ENCODE results near the gene GABARAP. TPM values are rescaled to one million over a fixed set of nuclear protein-coding genes. Genes with fewer than 3 reads are reported as not detected.
A peak's percentile ranks its signal among the peaks of the same experiment; 100 is the strongest.

The GABARAP gene
- total and polyA plus RNA-seq, 2 of the 8 experiments (the other 6 are each of a cell fraction or from before 2014, with no cell fraction given) = 252 to 581 TPM

DNA sequence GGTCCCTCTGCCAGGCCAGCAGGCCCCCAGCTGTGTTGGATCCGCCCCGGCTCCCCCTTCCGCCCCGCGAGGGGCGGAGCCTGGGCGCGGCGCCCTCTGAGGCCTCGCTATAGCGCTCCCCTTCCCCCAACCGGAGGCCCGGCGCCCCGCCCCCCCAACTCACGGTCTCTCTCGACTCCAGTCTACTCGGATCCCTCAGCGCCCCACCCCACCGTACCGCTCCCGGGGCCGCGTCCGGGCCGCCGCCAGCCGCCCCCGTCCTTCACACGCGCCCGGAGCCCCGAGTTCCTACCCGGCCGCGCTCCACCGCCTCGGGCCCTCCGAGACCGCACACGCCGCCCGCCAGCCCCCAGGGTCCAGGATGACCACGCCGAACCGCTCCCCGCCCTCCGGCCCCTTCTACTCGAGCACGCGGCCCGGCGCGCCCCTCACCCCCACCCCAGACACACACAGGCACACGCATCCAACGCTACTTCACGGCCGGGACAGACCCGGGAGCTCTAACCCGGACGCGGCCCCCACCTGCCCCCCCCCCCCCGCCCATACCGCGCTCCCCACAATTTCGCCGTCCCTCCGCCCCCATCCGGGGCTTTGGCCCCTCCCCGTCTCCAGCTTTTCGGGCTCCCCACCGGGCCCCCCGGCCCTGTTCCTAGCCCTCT lies 4.4 kb downstream of the GABARAP start (continued):
- no peak for TF ChIP-seq CEBPB (IDR thresholded peaks at IDR 0.05; ENCODE audit: low read depth, low read length)
- TF ChIP-seq SP4 (IDR thresholded peaks at IDR 0.05; ENCODE audit: low read length) = 0 out of 2 replicates have a peak, but pooled peaks have one; percentile 51
- TF ChIP-seq TCF12 (IDR thresholded peaks at IDR 0.05; ENCODE audit: low read depth, low read length) = no peak
- TF ChIP-seq KDM4A (IDR thresholded peaks at IDR 0.05; ENCODE audit: low read depth, low read length, severe bottlenecking) = no peak
- TF ChIP-seq CHD2 (IDR thresholded peaks at IDR 0.05; ENCODE audit: low read length) = no peak
- TF ChIP-seq SP2 (IDR thresholded peaks at IDR 0.05; ENCODE audit: low read length) = no peak
- TF ChIP-seq, protein P1, sequence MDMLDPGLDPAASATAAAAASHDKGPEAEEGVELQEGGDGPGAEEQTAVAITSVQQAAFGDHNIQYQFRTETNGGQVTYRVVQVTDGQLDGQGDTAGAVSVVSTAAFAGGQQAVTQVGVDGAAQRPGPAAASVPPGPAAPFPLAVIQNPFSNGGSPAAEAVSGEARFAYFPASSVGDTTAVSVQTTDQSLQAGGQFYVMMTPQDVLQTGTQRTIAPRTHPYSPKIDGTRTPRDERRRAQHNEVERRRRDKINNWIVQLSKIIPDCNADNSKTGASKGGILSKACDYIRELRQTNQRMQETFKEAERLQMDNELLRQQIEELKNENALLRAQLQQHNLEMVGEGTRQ (IDR thresholded peaks at IDR 0.05; ENCODE audit: low read length) = no peak
- no peak for TF ChIP-seq POU5F1 (IDR thresholded peaks at IDR 0.05; ENCODE audit: low read depth, low read length)
- no peak for TF ChIP-seq JUND (IDR thresholded peaks at IDR 0.05; ENCODE audit: low read length)
- TF ChIP-seq TBP (IDR thresholded peaks at IDR 0.05; ENCODE audit: low read depth, low read length) = no peak
- no peak for TF ChIP-seq RNF2 (IDR thresholded peaks at IDR 0.05; ENCODE audit: borderline replicate concordance, low read depth, low read length, missing control alignments, poor library complexity, severe bottlenecking)
- no peak for TF ChIP-seq KDM1A (IDR thresholded peaks at IDR 0.05; ENCODE audit: borderline replicate concordance, low read length)
- no peak for TF ChIP-seq CBX5 (IDR thresholded peaks at IDR 0.05; ENCODE audit: low read depth, low read length)
- TF ChIP-seq, protein P2, sequence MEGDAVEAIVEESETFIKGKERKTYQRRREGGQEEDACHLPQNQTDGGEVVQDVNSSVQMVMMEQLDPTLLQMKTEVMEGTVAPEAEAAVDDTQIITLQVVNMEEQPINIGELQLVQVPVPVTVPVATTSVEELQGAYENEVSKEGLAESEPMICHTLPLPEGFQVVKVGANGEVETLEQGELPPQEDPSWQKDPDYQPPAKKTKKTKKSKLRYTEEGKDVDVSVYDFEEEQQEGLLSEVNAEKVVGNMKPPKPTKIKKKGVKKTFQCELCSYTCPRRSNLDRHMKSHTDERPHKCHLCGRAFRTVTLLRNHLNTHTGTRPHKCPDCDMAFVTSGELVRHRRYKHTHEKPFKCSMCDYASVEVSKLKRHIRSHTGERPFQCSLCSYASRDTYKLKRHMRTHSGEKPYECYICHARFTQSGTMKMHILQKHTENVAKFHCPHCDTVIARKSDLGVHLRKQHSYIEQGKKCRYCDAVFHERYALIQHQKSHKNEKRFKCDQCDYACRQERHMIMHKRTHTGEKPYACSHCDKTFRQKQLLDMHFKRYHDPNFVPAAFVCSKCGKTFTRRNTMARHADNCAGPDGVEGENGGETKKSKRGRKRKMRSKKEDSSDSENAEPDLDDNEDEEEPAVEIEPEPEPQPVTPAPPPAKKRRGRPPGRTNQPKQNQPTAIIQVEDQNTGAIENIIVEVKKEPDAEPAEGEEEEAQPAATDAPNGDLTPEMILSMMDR (IDR thresholded peaks at IDR 0.05; ENCODE audit: control extremely low read depth in 1 of 3, insufficient read depth in 1 of 3, low read depth in 1 of 3, low read length in 3 of 3) = no peak
- TF ChIP-seq, protein P3, sequence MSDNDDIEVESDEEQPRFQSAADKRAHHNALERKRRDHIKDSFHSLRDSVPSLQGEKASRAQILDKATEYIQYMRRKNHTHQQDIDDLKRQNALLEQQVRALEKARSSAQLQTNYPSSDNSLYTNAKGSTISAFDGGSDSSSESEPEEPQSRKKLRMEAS (IDR thresholded peaks at IDR 0.05) = peak; percentile 52; the same call in 1 of the 2 replicates
- TF ChIP-seq CTBP2 (IDR thresholded peaks at IDR 0.05; ENCODE audit: borderline replicate concordance, insufficient read depth, insufficient read length, low read length) = no peak
- TF ChIP-seq SP1 (IDR thresholded peaks at IDR 0.05; ENCODE audit: low read depth, low read length) = peak; percentile 77
- no peak for TF ChIP-seq EGR1 (IDR thresholded peaks at IDR 0.05; ENCODE audit: borderline replicate concordance, low read depth, low read length)
- peak; percentile 64; the same call in 1 of the 2 replicates for TF ChIP-seq TAF1 (IDR thresholded peaks at IDR 0.05; ENCODE audit: low read depth, low read length)
- TF ChIP-seq RAD21 (IDR thresholded peaks at IDR 0.05 in 1 of 2, conservative IDR thresholded peaks at IDR 0.05 in 1 of 2; ENCODE audit: low read depth in 2 of 2, low read length in 2 of 2) = no peak
- TF ChIP-seq NANOG (IDR thresholded peaks at IDR 0.05; ENCODE audit: insufficient read depth, low read depth, low read length, poor library complexity, severe bottlenecking) = no peak
